ENCODE measurements around the gene PPP1R27. TPM values are rescaled to one million over a fixed set of nuclear protein-coding genes. Genes with fewer than 3 reads are reported as not detected.

Gene PPP1R27
- total and polyA plus RNA-seq, 2 donors (not counting 3 experiments of a cell fraction or from before 2014, with no cell fraction given): not detected

- peaks cover 17 to 56% of the 10 kb centered on the region in 2 experiments for H3K36me3 ChIP-seq (ENCODE audit: control insufficient read depth in 2 of 2, extremely low read depth in 1 of 2, insufficient read depth in 2 of 2, low read length in 2 of 2)
- POLR2A ChIA-PET: no interaction called here
- no peak for DNase-seq (ENCODE audit: low read depth, low spot score)
- no peak overlapping the region for H3K4me2 ChIP-seq (ENCODE audit: insufficient read depth, low read length)
- H3K27ac ChIP-seq (ENCODE audit: insufficient read depth, low read depth, low read length): no peak overlapping the region
- dilution Hi-C loops (cut with MboI; ENCODE audit: extremely low pct_ligation_motif_present, low sequenced_read_pairs) (no loop called here), intact Hi-C loops (cut with micrococcal nuclease) (no loop called here)
- no peaks in the 10 kb centered on the region for H3K27me3 ChIP-seq (ENCODE audit: control insufficient read depth in 2 of 2, insufficient read depth in 2 of 2, low read length in 2 of 2)
- no TSS peak for BruUV-seq (replicated peaks)
- no peaks in the 10 kb centered on the region for H3K9me1 ChIP-seq (replicated peaks; ENCODE audit: control insufficient read depth, extremely low read depth, insufficient read depth, low read length)
- no peak overlapping the region for H2AFZ ChIP-seq (ENCODE audit: low read depth, low read length)
- no peak for FAIRE-seq
- CTCF ChIA-PET: interaction anchor here (1.0 to 1.5 kb wide), 2 partner anchors 10 to 104 kb away, joined by 3 read pairs; no protein-coding TSS in a partner anchor
- H3K9ac ChIP-seq (replicated peaks; ENCODE audit: extremely low read depth, insufficient read depth, low read length): no peak overlapping the region
- H3K79me2 ChIP-seq (ENCODE audit: control insufficient read depth, insufficient read depth, low read length): peaks cover 66% of the 10 kb centered on the region
- TF ChIP-seq, protein P1, sequence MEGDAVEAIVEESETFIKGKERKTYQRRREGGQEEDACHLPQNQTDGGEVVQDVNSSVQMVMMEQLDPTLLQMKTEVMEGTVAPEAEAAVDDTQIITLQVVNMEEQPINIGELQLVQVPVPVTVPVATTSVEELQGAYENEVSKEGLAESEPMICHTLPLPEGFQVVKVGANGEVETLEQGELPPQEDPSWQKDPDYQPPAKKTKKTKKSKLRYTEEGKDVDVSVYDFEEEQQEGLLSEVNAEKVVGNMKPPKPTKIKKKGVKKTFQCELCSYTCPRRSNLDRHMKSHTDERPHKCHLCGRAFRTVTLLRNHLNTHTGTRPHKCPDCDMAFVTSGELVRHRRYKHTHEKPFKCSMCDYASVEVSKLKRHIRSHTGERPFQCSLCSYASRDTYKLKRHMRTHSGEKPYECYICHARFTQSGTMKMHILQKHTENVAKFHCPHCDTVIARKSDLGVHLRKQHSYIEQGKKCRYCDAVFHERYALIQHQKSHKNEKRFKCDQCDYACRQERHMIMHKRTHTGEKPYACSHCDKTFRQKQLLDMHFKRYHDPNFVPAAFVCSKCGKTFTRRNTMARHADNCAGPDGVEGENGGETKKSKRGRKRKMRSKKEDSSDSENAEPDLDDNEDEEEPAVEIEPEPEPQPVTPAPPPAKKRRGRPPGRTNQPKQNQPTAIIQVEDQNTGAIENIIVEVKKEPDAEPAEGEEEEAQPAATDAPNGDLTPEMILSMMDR (IDR thresholded peaks at IDR 0.05; ENCODE audit: extremely low read depth in 1 of 2, insufficient read depth in 1 of 2, low read depth in 1 of 2, low read length in 2 of 2): no peak
- TF ChIP-seq EZH2 (IDR thresholded peaks at IDR 0.05; ENCODE audit: borderline replicate concordance, low read depth, low read length, severe bottlenecking) (no peak), FOS (IDR thresholded peaks at IDR 0.05; ENCODE audit: borderline replicate concordance, insufficient read depth, low read length) (no peak), JUN (IDR thresholded peaks at IDR 0.05; ENCODE audit: borderline replicate concordance, insufficient read depth, insufficient read length, low read depth) (no peak), MYC (IDR thresholded peaks at IDR 0.05; ENCODE audit: low read depth, low read length) (no peak), POLR2A (IDR thresholded peaks at IDR 0.05; ENCODE audit: low read depth, low read length) (no peak), GATA2 (IDR thresholded peaks at IDR 0.05; ENCODE audit: insufficient read depth, insufficient read length, low read depth, low read length) (no peak), POLR2AphosphoS5 (IDR thresholded peaks at IDR 0.05; ENCODE audit: insufficient read depth, low read depth, low read length) (no peak), MAX (IDR thresholded peaks at IDR 0.05; ENCODE audit: insufficient read depth, insufficient read length) (no peak)
- no peaks in the 10 kb centered on the region for H4K20me1 ChIP-seq (replicated peaks; ENCODE audit: control insufficient read depth, extremely low read depth, insufficient read depth, low read length)
- peaks cover 16% of the 10 kb centered on the region for H3K4me1 ChIP-seq (ENCODE audit: control insufficient read depth, extremely low read depth, insufficient read depth, low read length)
- no peak overlapping the region for H3K4me3 ChIP-seq (replicated peaks in 1 of 3; ENCODE audit: insufficient read depth in 1 of 3, low read depth in 1 of 3, low read length in 3 of 3)
- no peaks in the 10 kb centered on the region for H3K9me3 ChIP-seq (replicated peaks; ENCODE audit: control insufficient read depth, insufficient read depth, low read length)
Measured at GRCh38 chr17:81854974-81855774, 20.3 kb upstream of the PPP1R27 start.

All from endothelial cell of umbilical vein (primary cell).